ENCODE measurements around the gene COA1. TPM values are rescaled to one million over a fixed set of nuclear protein-coding genes. Genes with fewer than 3 reads are reported as not detected.

The COA1 gene
- total RNA-seq, 1 experiment from 2014 or later: 151 TPM

DNA sequence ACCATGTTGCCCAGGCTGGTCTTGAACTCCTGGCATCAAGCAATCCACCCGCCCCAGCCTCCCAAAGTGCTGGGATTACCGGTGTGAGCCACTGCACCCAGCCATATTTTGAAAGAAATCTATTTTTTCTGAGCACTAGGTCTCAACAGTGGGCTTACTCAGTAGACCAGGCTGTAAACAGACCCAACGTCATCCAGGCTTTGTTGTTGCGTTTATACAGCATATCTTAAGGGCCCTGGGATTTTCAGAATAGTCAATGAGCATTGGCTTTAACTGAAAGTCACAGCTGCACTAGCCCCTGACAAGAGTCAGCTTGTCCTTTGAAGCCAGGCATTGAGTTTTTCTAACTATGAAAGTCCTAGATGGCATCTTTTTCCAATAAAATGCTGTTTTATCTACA is 96.6 kb downstream of the COA1 start:
- Histone ChIP-seq H3K27ac (no peak overlapping the region), H3K4me2 (no peak overlapping the region), H3K36me3 (ENCODE audit: low read depth) (peaks cover 92% of the 10 kb centered on the region), H3K4me3 (no peak overlapping the region), H3K4me1 (replicated peaks; ENCODE audit: insufficient read depth) (no peaks in the 10 kb centered on the region), H3K27me3 (ENCODE audit: insufficient read depth, low read depth) (no peaks in the 10 kb centered on the region), H4K20me1 (ENCODE audit: insufficient read depth) (no peaks in the 10 kb centered on the region), H2AFZ (no peak overlapping the region), H3F3A (ENCODE audit: insufficient read depth, low read depth) (peaks cover 48% of the 10 kb centered on the region), H3K79me2 (ENCODE audit: low read depth) (0 out of 2 replicates have a peak, but pooled peaks cover under 1% of the 10 kb centered on the region), H3K9me3 (ENCODE audit: insufficient read depth, low read depth) (peaks cover 7% of the 10 kb centered on the region; the same call in 1 of the 2 replicates), H3K9me2 (ENCODE audit: insufficient read depth) (no peaks in the 10 kb centered on the region)
- TF ChIP-seq, protein P1, sequence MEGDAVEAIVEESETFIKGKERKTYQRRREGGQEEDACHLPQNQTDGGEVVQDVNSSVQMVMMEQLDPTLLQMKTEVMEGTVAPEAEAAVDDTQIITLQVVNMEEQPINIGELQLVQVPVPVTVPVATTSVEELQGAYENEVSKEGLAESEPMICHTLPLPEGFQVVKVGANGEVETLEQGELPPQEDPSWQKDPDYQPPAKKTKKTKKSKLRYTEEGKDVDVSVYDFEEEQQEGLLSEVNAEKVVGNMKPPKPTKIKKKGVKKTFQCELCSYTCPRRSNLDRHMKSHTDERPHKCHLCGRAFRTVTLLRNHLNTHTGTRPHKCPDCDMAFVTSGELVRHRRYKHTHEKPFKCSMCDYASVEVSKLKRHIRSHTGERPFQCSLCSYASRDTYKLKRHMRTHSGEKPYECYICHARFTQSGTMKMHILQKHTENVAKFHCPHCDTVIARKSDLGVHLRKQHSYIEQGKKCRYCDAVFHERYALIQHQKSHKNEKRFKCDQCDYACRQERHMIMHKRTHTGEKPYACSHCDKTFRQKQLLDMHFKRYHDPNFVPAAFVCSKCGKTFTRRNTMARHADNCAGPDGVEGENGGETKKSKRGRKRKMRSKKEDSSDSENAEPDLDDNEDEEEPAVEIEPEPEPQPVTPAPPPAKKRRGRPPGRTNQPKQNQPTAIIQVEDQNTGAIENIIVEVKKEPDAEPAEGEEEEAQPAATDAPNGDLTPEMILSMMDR (conservative IDR thresholded peaks at IDR 0.05): no peak
- no peak for TF ChIP-seq EZH2 (IDR thresholded peaks at IDR 0.05; ENCODE audit: low read depth)
- POLR2A ChIA-PET (ENCODE audit: unreplicated experiment): interaction anchor here (0.7 kb wide), 1 partner anchor 672 kb away, joined by 3 read pairs; no protein-coding TSS in a partner anchor
- no peak for DNase-seq
- no TSS peak for BruUV-seq (replicated peaks)
- intact Hi-C loops (cut with micrococcal nuclease; ENCODE audit: unreplicated experiment): no loop called here
- CTCF ChIA-PET: no interaction called here

DNA sequence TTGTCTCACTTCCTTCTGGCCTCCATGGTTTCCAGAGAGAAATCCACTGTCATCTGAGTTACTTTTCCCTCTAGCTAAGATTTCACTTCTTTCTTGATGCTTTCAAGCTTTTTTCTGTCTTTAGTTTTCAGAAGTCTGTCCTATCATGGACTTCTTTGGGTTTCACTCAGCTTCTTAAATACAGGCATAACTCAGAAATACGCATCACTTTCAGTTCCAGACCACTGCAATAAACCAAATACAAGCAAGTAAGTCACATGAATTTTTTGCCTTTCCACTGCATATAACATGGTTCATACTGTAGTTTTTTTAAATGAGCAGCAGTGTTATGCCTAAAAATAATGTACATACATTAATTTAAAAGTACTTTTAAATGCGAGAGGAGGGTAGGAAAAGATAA is 97.8 kb downstream of the COA1 start:
- no peak overlapping the region for H3K4me3 ChIP-seq
- ChIA-PET POLR2A (ENCODE audit: unreplicated experiment) (no interaction called here), CTCF (interaction anchor here (0.6 kb wide), 1 partner anchor 1854 kb away, joined by 3 read pairs; no protein-coding TSS in a partner anchor)
- H3K27me3 ChIP-seq (ENCODE audit: insufficient read depth, low read depth): no peaks in the 10 kb centered on the region
- H3K36me3 ChIP-seq (ENCODE audit: low read depth): peaks cover 92% of the 10 kb centered on the region
- peaks cover 60% of the 10 kb centered on the region for H3F3A ChIP-seq (ENCODE audit: insufficient read depth, low read depth)
- peaks cover 7% of the 10 kb centered on the region; the same call in 1 of the 2 replicates for H3K9me3 ChIP-seq (ENCODE audit: insufficient read depth, low read depth)
- H3K4me1 ChIP-seq (replicated peaks; ENCODE audit: insufficient read depth): no peaks in the 10 kb centered on the region
- TF ChIP-seq, protein P1 (conservative IDR thresholded peaks at IDR 0.05): no peak
- TF ChIP-seq EZH2 (IDR thresholded peaks at IDR 0.05; ENCODE audit: low read depth): no peak
- no peak for DNase-seq
- H3K9me2 ChIP-seq (ENCODE audit: insufficient read depth): no peaks in the 10 kb centered on the region
- H3K79me2 ChIP-seq (ENCODE audit: low read depth): 0 out of 2 replicates have a peak, but pooled peaks cover 4% of the 10 kb centered on the region
- H3K27ac ChIP-seq: no peak overlapping the region
- H4K20me1 ChIP-seq (ENCODE audit: insufficient read depth): no peaks in the 10 kb centered on the region
- H3K4me2 ChIP-seq: no peak overlapping the region
- intact Hi-C loops (cut with micrococcal nuclease; ENCODE audit: unreplicated experiment): no loop called here
- no TSS peak for BruUV-seq (replicated peaks)
- H2AFZ ChIP-seq: no peak overlapping the region

DNA sequence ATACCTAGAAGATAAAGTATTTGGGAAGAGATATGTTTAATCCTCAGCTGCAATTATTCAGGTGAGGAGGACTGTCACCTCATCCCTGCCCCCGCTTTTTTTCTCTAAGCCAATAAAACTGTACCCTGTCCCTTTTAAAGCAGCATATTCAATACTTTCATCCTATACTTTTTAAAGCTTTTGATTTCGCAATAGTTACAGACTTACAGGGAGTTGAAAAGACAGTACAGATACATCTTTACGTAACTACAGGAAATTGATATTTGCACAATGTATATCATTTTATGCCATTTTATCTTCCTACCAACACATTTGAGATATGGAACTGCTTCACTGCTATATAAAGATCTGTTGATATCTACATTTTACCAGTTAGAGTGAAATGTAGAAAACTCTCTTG is 98.8 kb downstream of the COA1 start:
- Histone ChIP-seq H3K4me2 (no peak overlapping the region), H3K9me2 (ENCODE audit: insufficient read depth) (no peaks in the 10 kb centered on the region), H3K27me3 (ENCODE audit: insufficient read depth, low read depth) (no peaks in the 10 kb centered on the region), H3K4me1 (replicated peaks; ENCODE audit: insufficient read depth) (no peaks in the 10 kb centered on the region), H3K27ac (no peak overlapping the region), H3K4me3 (no peak overlapping the region), H2AFZ (no peak overlapping the region), H3K36me3 (ENCODE audit: low read depth) (peaks cover 91% of the 10 kb centered on the region), H4K20me1 (ENCODE audit: insufficient read depth) (no peaks in the 10 kb centered on the region), H3K9me3 (ENCODE audit: insufficient read depth, low read depth) (peaks cover 7% of the 10 kb centered on the region; the same call in 1 of the 2 replicates), H3F3A (ENCODE audit: insufficient read depth, low read depth) (peaks cover 63% of the 10 kb centered on the region), H3K79me2 (ENCODE audit: low read depth) (0 out of 2 replicates have a peak, but pooled peaks cover 10% of the 10 kb centered on the region)
- CTCF ChIA-PET: no interaction called here
- no peak for DNase-seq
- TF ChIP-seq EZH2 (IDR thresholded peaks at IDR 0.05; ENCODE audit: low read depth): no peak
- TF ChIP-seq, protein P1 (conservative IDR thresholded peaks at IDR 0.05): no peak
- BruUV-seq (replicated peaks): no TSS peak
- intact Hi-C loops (cut with micrococcal nuclease; ENCODE audit: unreplicated experiment): no loop called here
- POLR2A ChIA-PET (ENCODE audit: unreplicated experiment): no interaction called here
